CD8-positive, alpha-beta memory T cell (primary cell): ENCODE data around the gene GFOD1. TPM values are rescaled to one million over a fixed set of nuclear protein-coding genes. Genes with fewer than 3 reads are reported as not detected.

Experiments
- CTCF ChIA-PET: fragments of 350-600 bp; sonication (Branson Sonifier 250); formaldehyde crosslinking; loops from one replicate; lab custom pipeline; 2021; ENCODE audit warnings: antibody characterized with exemption; lab: Charles Lee
- POLR2A ChIA-PET: fragments of 350-600 bp; sonication (Branson Sonifier 250); formaldehyde crosslinking; loops from one replicate; lab custom pipeline; 2021; ENCODE audit warnings: antibody characterized with exemption; lab: Charles Lee
- DNase-seq, 5 donors: peaks; one replicate each; pipeline versions ENCODE4 v3.0.0 to v3.0.0-alpha.2; 2020 to 2022; ENCODE audit warnings: mixed read lengths in 1 of 5
- H3K27ac ChIP-seq: one replicate; pipeline ENCODE4 v1.7.0; 2013; ENCODE audit warnings: low read depth, mild to moderate bottlenecking, low read length, moderate library complexity
- H3K27me3 ChIP-seq: 2 replicates; pipeline ENCODE4 v1.7.0; 2013; ENCODE audit warnings: low read length, mild to moderate bottlenecking; ENCODE audit not compliant: insufficient read depth, poor library complexity, severe bottlenecking
- H3K36me3 ChIP-seq: 2 replicates; pipeline ENCODE4 v1.7.0; 2013; ENCODE audit warnings: mild to moderate bottlenecking, low read length, moderate library complexity; ENCODE audit not compliant: insufficient read depth
- H3K4me1 ChIP-seq: 2 replicates; pipeline ENCODE4 v1.7.0; 2013; ENCODE audit warnings: mild to moderate bottlenecking, low read length, moderate library complexity; ENCODE audit not compliant: insufficient read depth
- H3K4me3 ChIP-seq: 2 replicates; pipeline ENCODE4 v1.7.0; 2013; ENCODE audit warnings: mild to moderate bottlenecking, low read length
- H3K9me3 ChIP-seq: 2 replicates; pipeline ENCODE4 v1.7.0; 2013; ENCODE audit warnings: mild to moderate bottlenecking, low read length
- H3K27ac Mint-ChIP-seq, 8 donors: one replicate each; pipeline ENCODE4 v1.8.0; 2020 to 2021; ENCODE audit warnings: mixed read lengths in 8 of 8, mild to moderate bottlenecking in 6 of 8, inconsistent platforms in 3 of 8, moderate library complexity in 3 of 8
- H3K27me3 Mint-ChIP-seq, 2 donors: one replicate each; pipeline ENCODE4 v1.8.0; 2020 to 2021; ENCODE audit warnings: mixed read lengths in 2 of 2, mild to moderate bottlenecking in 1 of 2, moderate library complexity in 1 of 2
- H3K36me3 Mint-ChIP-seq, 3 donors: one replicate each; pipeline ENCODE4 v1.8.0; 2020 to 2021; ENCODE audit warnings: mixed read lengths in 3 of 3, inconsistent platforms in 1 of 3, mild to moderate bottlenecking in 1 of 3
- H3K4me1 Mint-ChIP-seq, 3 donors: one replicate each; pipeline ENCODE4 v1.8.0; 2020 to 2021; ENCODE audit warnings: mixed read lengths in 3 of 3, inconsistent platforms in 1 of 3, mild to moderate bottlenecking in 1 of 3
- H3K4me3 Mint-ChIP-seq, 7 donors: one replicate each; pipeline ENCODE4 v1.8.0; 2020 to 2021; ENCODE audit warnings: mixed read lengths in 7 of 7, mild to moderate bottlenecking in 6 of 7, moderate library complexity in 4 of 7, inconsistent platforms in 2 of 7
- H3K9me3 Mint-ChIP-seq, 5 donors: one replicate each; pipeline ENCODE4 v1.8.0; 2020 to 2022; ENCODE audit warnings: mixed read lengths in 5 of 5, mild to moderate bottlenecking in 3 of 5, moderate library complexity in 2 of 5, inconsistent platforms in 1 of 5
- polyA plus RNA-seq: library from polyadenylated mRNA; unstranded; fragments of 300-500 nt; fragmentation: Illumina TruSeq; gene quantifications from one replicate; pipeline ENCODE4 v1.2.3, GENCODE V29; 2021
- total RNA-seq, 2 experiments: library from RNA; stranded (reverse); gene quantifications; one replicate each; pipeline ENCODE4 v1.2.3, GENCODE V29; 2021

GFOD1 gene
- total and polyA plus RNA-seq, 3 experiments from 2014 or later, result 3.6 to 8.7 (median 8.2) TPM

GRCh38 chr6:13472976-13473767, 14.2 kb downstream of the GFOD1 start:
- H3K36me3 Mint-ChIP-seq, result peaks cover 3 to 16% (median 4%) of the 10 kb centered on the region in 3 donors
- no peaks in the 10 kb centered on the region for H3K4me1 ChIP-seq
- ChIA-PET POLR2A (no interaction called here), CTCF (no interaction called here)
- H3K27ac Mint-ChIP-seq, result peak overlapping the region in 1 of 8 donors; percentile 77
- H3K4me3 Mint-ChIP-seq, result no peak overlapping the region
- no peaks in the 10 kb centered on the region for H3K27me3 ChIP-seq
- H3K4me1 Mint-ChIP-seq, result peaks cover 0 to 5% (median 0%) of the 10 kb centered on the region in 3 donors
- no peak for DNase-seq
- no peaks in the 10 kb centered on the region for H3K9me3 Mint-ChIP-seq
- H3K27ac ChIP-seq, result no peak overlapping the region
- no peaks in the 10 kb centered on the region for H3K36me3 ChIP-seq
- H3K27me3 Mint-ChIP-seq, result no peaks in the 10 kb centered on the region
- H3K4me3 ChIP-seq, result no peak overlapping the region
- no peaks in the 10 kb centered on the region for H3K9me3 ChIP-seq

GRCh38 chr6:13472099-13472498, 15.3 kb downstream of the GFOD1 start:
- Histone ChIP-seq H3K27ac (no peak overlapping the region), H3K27me3 (no peaks in the 10 kb centered on the region), H3K9me3 (no peaks in the 10 kb centered on the region), H3K4me3 (no peak overlapping the region), H3K4me1 (no peaks in the 10 kb centered on the region), H3K36me3 (no peaks in the 10 kb centered on the region)
- Mint-ChIP-seq H3K27ac (no peak overlapping the region), H3K9me3 (no peaks in the 10 kb centered on the region), H3K4me3 (no peak overlapping the region), H3K4me1 (peaks cover 0 to 5% (median 2%) of the 10 kb centered on the region in 3 donors), H3K27me3 (no peaks in the 10 kb centered on the region), H3K36me3 (peaks cover 3 to 16% (median 4%) of the 10 kb centered on the region in 3 donors)
- DNase-seq, result no peak
- ChIA-PET CTCF (no interaction called here), POLR2A (no interaction called here)

GRCh38 chr6:13471184-13471583, 16.2 kb downstream of the GFOD1 start:
- no peaks in the 10 kb centered on the region for H3K4me1 ChIP-seq
- no peaks in the 10 kb centered on the region for H3K27me3 ChIP-seq
- Mint-ChIP-seq H3K9me3 (no peaks in the 10 kb centered on the region), H3K4me1 (peaks cover 6 to 12% (median 11%) of the 10 kb centered on the region in 3 donors), H3K4me3 (no peak overlapping the region), H3K27ac (no peak overlapping the region), H3K36me3 (peaks cover 3 to 16% (median 4%) of the 10 kb centered on the region in 3 donors), H3K27me3 (no peaks in the 10 kb centered on the region)
- no peaks in the 10 kb centered on the region for H3K36me3 ChIP-seq
- DNase-seq, result no peak
- H3K4me3 ChIP-seq, result no peak overlapping the region
- ChIA-PET CTCF (no interaction called here), POLR2A (no interaction called here)
- no peaks in the 10 kb centered on the region for H3K9me3 ChIP-seq
- H3K27ac ChIP-seq, result no peak overlapping the region

- Mint-ChIP-seq H3K36me3 (peaks cover 3 to 16% (median 4%) of the 10 kb centered on the region in 3 donors), H3K27ac (peak overlapping the region in 1 of 8 donors; percentile 33), H3K4me1 (peaks cover 11 to 18% (median 17%) of the 10 kb centered on the region in 3 donors), H3K9me3 (no peaks in the 10 kb centered on the region), H3K4me3 (no peak overlapping the region), H3K27me3 (no peaks in the 10 kb centered on the region)
- no peak for DNase-seq
- POLR2A ChIA-PET, result no interaction called here
- H3K9me3 ChIP-seq, result no peaks in the 10 kb centered on the region
- no peak overlapping the region for H3K27ac ChIP-seq
- H3K27me3 ChIP-seq, result no peaks in the 10 kb centered on the region
- H3K4me3 ChIP-seq, result no peak overlapping the region
- H3K36me3 ChIP-seq, result no peaks in the 10 kb centered on the region
- H3K4me1 ChIP-seq, result no peaks in the 10 kb centered on the region
- CTCF ChIA-PET, result no interaction called here
Observed at GRCh38 chr6:13470238-13471140, 16.9 kb downstream of the GFOD1 start.

GRCh38 chr6:13469693-13470092, 17.7 kb downstream of the GFOD1 start:
- POLR2A ChIA-PET, result no interaction called here
- no peaks in the 10 kb centered on the region for H3K9me3 ChIP-seq

GRCh38 chr6:13468839-13469238, 18.6 kb downstream of the GFOD1 start:
- H3K27ac Mint-ChIP-seq, result no peak overlapping the region
- H3K27me3 Mint-ChIP-seq, result no peaks in the 10 kb centered on the region
- Histone ChIP-seq H3K27ac (no peak overlapping the region), H3K4me1 (no peaks in the 10 kb centered on the region), H3K36me3 (no peaks in the 10 kb centered on the region), H3K27me3 (no peaks in the 10 kb centered on the region), H3K4me3 (no peak overlapping the region), H3K9me3 (no peaks in the 10 kb centered on the region)
- no peaks in the 10 kb centered on the region for H3K9me3 Mint-ChIP-seq
- H3K4me3 Mint-ChIP-seq, result no peak overlapping the region
- peaks cover 17 to 23% (median 19%) of the 10 kb centered on the region in 3 donors for H3K4me1 Mint-ChIP-seq
- H3K36me3 Mint-ChIP-seq, result peaks cover 3 to 12% (median 4%) of the 10 kb centered on the region in 3 donors
- CTCF ChIA-PET, result no interaction called here
- DNase-seq, result no peak
- POLR2A ChIA-PET, result interaction anchor here (0.5 kb wide), 1 partner anchor 15 kb away, joined by 3 read pairs; no protein-coding TSS in a partner anchor

More at GRCh38 chr6:13469693-13470092, 17.7 kb downstream of the GFOD1 start:
- Mint-ChIP-seq H3K4me1 (peaks cover 15 to 23% (median 17%) of the 10 kb centered on the region in 3 donors), H3K27me3 (no peaks in the 10 kb centered on the region), H3K4me3 (no peak overlapping the region), H3K27ac (no peak overlapping the region), H3K36me3 (peaks cover 3 to 12% (median 4%) of the 10 kb centered on the region in 3 donors), H3K9me3 (no peaks in the 10 kb centered on the region)
- no peaks in the 10 kb centered on the region for H3K36me3 ChIP-seq
- no peaks in the 10 kb centered on the region for H3K27me3 ChIP-seq
- H3K4me1 ChIP-seq, result no peaks in the 10 kb centered on the region
- DNase-seq, result no peak
- no peak overlapping the region for H3K27ac ChIP-seq
- CTCF ChIA-PET, result no interaction called here
- H3K4me3 ChIP-seq, result no peak overlapping the region

GRCh38 chr6:13467216-13467600, 20.2 kb downstream of the GFOD1 start:
- H3K4me1 ChIP-seq, result peaks cover 9% of the 10 kb centered on the region
- POLR2A ChIA-PET, result interaction anchor here (0.5 to 1.1 kb wide), 2 partner anchors 18 to 987 kb away, joined by 3 read pairs; no protein-coding TSS in a partner anchor
- no peaks in the 10 kb centered on the region for H3K36me3 ChIP-seq
- Mint-ChIP-seq H3K27me3 (no peaks in the 10 kb centered on the region), H3K4me3 (no peak overlapping the region), H3K4me1 (peaks cover 23 to 30% (median 26%) of the 10 kb centered on the region in 3 donors), H3K36me3 (peaks cover 3 to 12% (median 4%) of the 10 kb centered on the region in 3 donors), H3K9me3 (no peaks in the 10 kb centered on the region), H3K27ac (no peak overlapping the region)
- CTCF ChIA-PET, result interaction anchor here (1.4 kb wide), 1 partner anchor 31 kb away, joined by 3 read pairs; no protein-coding TSS in a partner anchor
- no peak overlapping the region for H3K4me3 ChIP-seq
- H3K27me3 ChIP-seq, result no peaks in the 10 kb centered on the region
- no peak for DNase-seq
- H3K9me3 ChIP-seq, result no peaks in the 10 kb centered on the region
- no peak overlapping the region for H3K27ac ChIP-seq
